Epithelial cell of proximal tubule (primary cell): ENCODE data around the gene IBTK. TPM values are rescaled to one million over a fixed set of nuclear protein-coding genes. Genes with fewer than 3 reads are reported as not detected.

Experiments
- DNase-seq: peaks from one replicate; pipeline ENCODE4 v3.0.0-alpha.2; 2011; ENCODE audit warnings: low read depth
- H3K4me3 ChIP-seq: 2 replicates; pipeline ENCODE4 v1.5.1; 2011; ENCODE audit warnings: low read depth, mild to moderate bottlenecking, low read length
- CTCF ChIP-seq: conservative IDR thresholded peaks from 2 replicates; pipeline ENCODE4 v1.5.1; 2012; ENCODE audit warnings: low read depth, mild to moderate bottlenecking, low read length
- total RNA-seq: library from RNA; depleted of rRNA; stranded (reverse); fragments of >200 nt; gene quantifications from 2 replicates; pipeline ENCODE4 v1.2.3, GENCODE V29; 2015

Gene IBTK
- total RNA-seq, 1 donor from 2014 or later = 28.4 TPM

GRCh38 chr6:82145926-82146452 lies 101.6 kb downstream of the IBTK start:
- no peak for DNase-seq
- no peak overlapping the region for H3K4me3 ChIP-seq
- TF ChIP-seq CTCF = no peak

GRCh38 chr6:82144852-82145340 lies 102.6 kb downstream of the IBTK start:
- DNase-seq = peak; percentile 92
- no peak overlapping the region for H3K4me3 ChIP-seq
- no peak for TF ChIP-seq CTCF

- TF ChIP-seq CTCF = no peak
- H3K4me3 ChIP-seq = no peak overlapping the region
- DNase-seq = peak; percentile 100
Measured at GRCh38 chr6:82144007-82144851, 103.3 kb downstream of the IBTK start.

GRCh38 chr6:82143041-82143481 lies 104.5 kb downstream of the IBTK start:
- DNase-seq = no peak
- H3K4me3 ChIP-seq = no peak overlapping the region
- TF ChIP-seq CTCF = no peak

- DNase-seq = no peak
- no peak for TF ChIP-seq CTCF
- H3K4me3 ChIP-seq = no peak overlapping the region
Measured at GRCh38 chr6:82142524-82142923, 105.0 kb downstream of the IBTK start.

- H3K4me3 ChIP-seq = no peak overlapping the region
- DNase-seq = no peak
Measured at GRCh38 chr6:82138075-82138791, 109.3 kb downstream of the IBTK start.

More at GRCh38 chr6:82138075-82138791, 109.3 kb downstream of the IBTK start:
- TF ChIP-seq CTCF = no peak
